ENCODE measurements around the gene TMEM109.

Gene TMEM109

DNA sequence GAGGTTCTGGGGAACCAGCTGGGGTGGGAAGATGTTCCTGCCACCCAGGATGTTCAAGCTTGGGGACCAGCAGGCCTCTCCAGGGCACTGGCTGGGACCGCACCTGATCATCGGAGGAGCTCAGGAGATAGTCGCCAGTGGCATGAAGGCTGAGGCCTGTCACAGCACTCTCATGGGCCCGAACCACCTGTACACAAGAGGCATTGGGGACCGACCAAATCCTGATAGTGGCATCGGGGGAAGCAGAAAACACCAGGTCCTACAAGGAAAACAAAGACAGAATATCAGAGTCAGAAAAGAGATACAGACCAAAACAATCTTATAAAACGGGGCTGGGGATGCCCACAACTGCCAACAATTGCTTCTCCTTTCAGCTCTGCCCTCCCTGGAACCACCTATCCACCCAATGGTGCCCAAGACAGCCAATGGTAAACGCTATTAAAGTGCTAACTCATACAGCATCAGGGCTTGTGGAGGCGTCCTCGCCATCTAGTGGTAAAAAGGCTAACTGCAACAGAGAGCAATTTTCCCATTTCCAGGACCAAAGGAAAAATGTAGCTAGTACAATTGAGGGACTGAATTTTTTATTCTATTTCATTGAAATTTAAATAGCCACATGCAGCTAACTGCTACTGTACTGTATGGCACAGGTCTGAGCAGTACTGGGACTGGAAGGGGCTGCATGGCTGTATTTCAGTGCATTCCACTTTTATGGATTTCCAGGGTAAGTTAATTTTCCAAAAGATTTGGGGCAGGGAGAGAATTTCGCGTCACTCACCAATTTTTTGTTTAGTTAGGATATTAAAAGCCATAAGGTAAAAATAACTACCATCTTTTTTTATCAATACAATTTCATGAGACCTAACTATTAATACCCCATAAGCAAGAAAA is 14.7 kb upstream of the TMEM109 start:
- no peaks in the 10 kb centered on the region for H3K9me3 ChIP-seq (ENCODE audit: insufficient read depth, low read length)
- H3K4me1 ChIP-seq (ENCODE audit: low read length), result no peaks in the 10 kb centered on the region
- H4K20me1 ChIP-seq (ENCODE audit: insufficient read depth, low read length), result peaks cover 17% of the 10 kb centered on the region
- no peaks in the 10 kb centered on the region for H3K27me3 ChIP-seq (ENCODE audit: low read depth, low read length)
- H3K4me3 ChIP-seq (ENCODE audit: low read length), result no peak overlapping the region
- H3K4me2 ChIP-seq (ENCODE audit: low read length), result no peak overlapping the region
- no peak overlapping the region for H3K27ac ChIP-seq (ENCODE audit: low read length)
- H2AFZ ChIP-seq (ENCODE audit: low read depth, low read length), result no peak overlapping the region
- no peak for TF ChIP-seq EZH2phosphoT487 (IDR thresholded peaks at IDR 0.05; ENCODE audit: low read depth)
- peak; percentile 99 for TF ChIP-seq CTCF (IDR thresholded peaks at IDR 0.05; ENCODE audit: low read depth, low read length)
- H3K9ac ChIP-seq (ENCODE audit: low read length), result no peak overlapping the region
- peaks cover 30% of the 10 kb centered on the region for H3K79me2 ChIP-seq (ENCODE audit: low read length)
- peaks cover 90% of the 10 kb centered on the region for H3K36me3 ChIP-seq (replicated peaks; ENCODE audit: low read depth, low read length)

DNA sequence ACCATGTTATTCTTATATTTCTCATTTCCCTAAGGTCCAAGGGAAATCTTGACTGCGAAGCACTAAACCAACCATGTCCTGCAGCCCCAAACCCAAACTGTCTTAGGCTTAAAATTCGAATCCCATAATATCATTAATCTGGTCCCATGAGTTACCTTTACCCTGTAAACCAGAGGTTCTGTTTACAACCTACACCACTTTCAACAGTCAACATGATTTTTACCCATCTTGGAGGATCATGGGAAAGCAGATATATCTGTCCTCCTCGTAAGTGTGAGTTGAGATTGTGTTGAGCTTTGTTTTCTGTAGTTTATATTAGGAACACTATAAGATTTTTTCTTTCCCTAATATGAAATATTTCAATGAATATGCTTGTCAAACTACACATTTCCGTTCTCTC is 14.0 kb upstream of the TMEM109 start:
- TF ChIP-seq EZH2phosphoT487 (IDR thresholded peaks at IDR 0.05; ENCODE audit: low read depth), result no peak
- no peak for TF ChIP-seq CTCF (IDR thresholded peaks at IDR 0.05; ENCODE audit: low read depth, low read length)
- Histone ChIP-seq H3K9me3 (ENCODE audit: insufficient read depth, low read length) (no peaks in the 10 kb centered on the region), H3K4me3 (ENCODE audit: low read length) (no peak overlapping the region), H4K20me1 (ENCODE audit: insufficient read depth, low read length) (peaks cover 24% of the 10 kb centered on the region), H3K27ac (ENCODE audit: low read length) (no peak overlapping the region), H3K9ac (ENCODE audit: low read length) (no peak overlapping the region), H3K4me2 (ENCODE audit: low read length) (no peak overlapping the region), H3K4me1 (ENCODE audit: low read length) (peaks cover 6% of the 10 kb centered on the region), H3K79me2 (ENCODE audit: low read length) (peaks cover 37% of the 10 kb centered on the region), H3K27me3 (ENCODE audit: low read depth, low read length) (no peaks in the 10 kb centered on the region), H2AFZ (ENCODE audit: low read depth, low read length) (no peak overlapping the region), H3K36me3 (replicated peaks; ENCODE audit: low read depth, low read length) (peaks cover 91% of the 10 kb centered on the region)

DNA sequence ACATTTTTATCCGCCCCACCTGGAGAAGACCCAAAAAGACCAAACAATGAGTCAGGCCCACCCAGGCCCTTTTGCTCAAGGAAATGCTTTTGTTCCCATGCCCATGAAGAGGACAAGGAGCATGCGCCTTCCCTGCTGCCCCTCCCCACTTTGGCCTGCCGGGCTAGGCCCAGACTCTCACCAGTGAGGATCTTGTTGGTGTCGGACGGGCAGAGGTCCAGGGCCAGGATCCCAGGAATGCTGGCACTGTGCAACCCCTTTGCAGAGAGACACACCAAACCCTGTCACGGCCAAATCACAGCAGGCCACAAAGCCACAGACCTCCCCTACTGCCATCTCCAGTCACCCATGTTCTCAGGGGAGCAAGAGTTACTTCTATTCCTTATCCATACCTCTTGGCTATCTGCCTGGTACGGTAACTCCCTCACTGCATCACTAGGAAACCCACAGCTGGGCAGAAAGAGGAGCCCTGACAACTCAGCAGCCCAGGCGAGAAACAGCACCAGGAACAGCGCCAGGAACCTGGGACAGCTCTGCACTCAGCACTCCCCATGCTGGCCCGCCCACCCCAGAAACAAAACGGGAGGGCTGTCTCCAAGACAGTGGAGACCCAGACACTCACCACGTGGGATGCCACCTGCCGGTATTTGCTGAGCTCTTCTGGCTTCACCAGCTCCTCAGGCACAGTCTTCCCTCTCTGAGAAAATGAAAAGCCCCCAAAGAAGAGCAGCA is 13.1 kb upstream of the TMEM109 start:
- Histone ChIP-seq H3K79me2 (ENCODE audit: low read length) (peaks cover 46% of the 10 kb centered on the region), H3K36me3 (replicated peaks; ENCODE audit: low read depth, low read length) (peaks cover 86% of the 10 kb centered on the region), H3K27me3 (ENCODE audit: low read depth, low read length) (no peaks in the 10 kb centered on the region), H2AFZ (ENCODE audit: low read depth, low read length) (no peak overlapping the region), H3K27ac (ENCODE audit: low read length) (no peak overlapping the region), H3K9ac (ENCODE audit: low read length) (no peak overlapping the region), H4K20me1 (ENCODE audit: insufficient read depth, low read length) (peaks cover 33% of the 10 kb centered on the region), H3K4me2 (ENCODE audit: low read length) (no peak overlapping the region), H3K9me3 (ENCODE audit: insufficient read depth, low read length) (no peaks in the 10 kb centered on the region), H3K4me1 (ENCODE audit: low read length) (peaks cover 12% of the 10 kb centered on the region), H3K4me3 (ENCODE audit: low read length) (no peak overlapping the region)
- TF ChIP-seq EZH2phosphoT487 (IDR thresholded peaks at IDR 0.05; ENCODE audit: low read depth) (no peak), CTCF (IDR thresholded peaks at IDR 0.05; ENCODE audit: low read depth, low read length) (no peak)

GRCh38 chr11:60902625-60903024 is 11.3 kb upstream of the TMEM109 start:
- Histone ChIP-seq H3K4me3 (ENCODE audit: low read length) (no peak overlapping the region), H3K27me3 (ENCODE audit: low read depth, low read length) (no peaks in the 10 kb centered on the region), H3K4me1 (ENCODE audit: low read length) (peaks cover 20% of the 10 kb centered on the region), H3K9ac (ENCODE audit: low read length) (no peak overlapping the region), H2AFZ (ENCODE audit: low read depth, low read length) (no peak overlapping the region), H4K20me1 (ENCODE audit: insufficient read depth, low read length) (peaks cover 34% of the 10 kb centered on the region), H3K27ac (ENCODE audit: low read length) (no peak overlapping the region), H3K79me2 (ENCODE audit: low read length) (peaks cover 51% of the 10 kb centered on the region), H3K9me3 (ENCODE audit: insufficient read depth, low read length) (no peaks in the 10 kb centered on the region), H3K4me2 (ENCODE audit: low read length) (no peak overlapping the region), H3K36me3 (replicated peaks; ENCODE audit: low read depth, low read length) (peaks cover 72% of the 10 kb centered on the region)
- no peak for TF ChIP-seq CTCF (IDR thresholded peaks at IDR 0.05; ENCODE audit: low read depth, low read length)
- TF ChIP-seq EZH2phosphoT487 (IDR thresholded peaks at IDR 0.05; ENCODE audit: low read depth), result no peak

Data from OCI-LY3 (cell line).